CD1c-positive myeloid dendritic cell (primary cell): ENCODE results near the gene BLTP2.

Experiments used
- DNase-seq: peaks from one replicate; pipeline ENCODE4 v3.0.0-alpha.2; 2016; ENCODE audit errors: extremely low spot score

BLTP2 gene

DNA sequence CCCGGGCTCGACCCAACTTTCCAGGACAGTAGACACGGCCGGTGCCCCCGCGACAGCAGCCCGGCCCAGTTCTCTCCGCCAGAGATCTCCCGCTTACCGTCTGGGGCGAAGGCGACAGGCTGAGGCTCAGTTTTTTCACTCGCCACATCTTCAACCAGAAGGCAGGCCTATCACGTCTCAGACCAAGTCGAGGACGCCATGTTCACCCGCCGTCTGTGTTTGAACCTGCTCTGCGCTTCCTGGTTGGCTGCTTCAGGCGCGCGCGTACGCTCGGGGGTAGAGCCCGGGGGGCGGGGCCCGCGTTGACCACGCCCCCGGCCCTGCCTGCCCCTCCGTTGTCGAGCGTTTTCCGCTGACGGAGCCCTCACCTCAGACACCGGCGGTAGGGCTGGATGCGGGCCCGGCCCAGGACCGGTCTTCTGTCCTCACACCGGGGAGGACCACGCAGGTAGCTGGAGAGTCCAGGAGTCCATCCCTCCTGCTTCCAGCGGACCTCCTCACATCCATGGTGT is 46.1 kb downstream of the BLTP2 start, which contains the start of gene SPAG5:
TSS of gene SPAG5 (minus strand) at position 227 of the 512 bp plus-strand sequence. CDS start at position 148, 79 bp downstream.
- DNase-seq = peak; percentile 94

DNA sequence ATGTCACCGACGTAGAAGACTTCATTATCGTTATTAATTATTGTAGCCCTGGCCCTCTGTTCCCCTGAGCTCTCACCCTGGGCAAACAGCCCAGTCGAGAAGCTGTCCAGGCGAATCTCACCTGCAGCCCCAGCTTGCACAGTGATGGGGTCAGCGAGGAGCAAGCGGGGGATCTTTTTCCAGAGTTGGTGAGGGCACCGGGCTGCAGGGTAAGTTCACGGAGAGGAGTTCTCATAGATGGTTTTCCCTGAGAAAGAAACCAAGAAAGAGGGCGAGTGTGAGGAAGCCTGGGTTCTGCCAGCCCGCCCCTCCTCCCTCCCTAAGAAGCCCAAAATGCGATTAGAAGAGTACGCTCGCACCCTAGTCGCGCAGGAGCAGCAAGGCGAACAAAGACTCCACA is 46.6 kb downstream of the BLTP2 start:
- no peak for DNase-seq

DNA sequence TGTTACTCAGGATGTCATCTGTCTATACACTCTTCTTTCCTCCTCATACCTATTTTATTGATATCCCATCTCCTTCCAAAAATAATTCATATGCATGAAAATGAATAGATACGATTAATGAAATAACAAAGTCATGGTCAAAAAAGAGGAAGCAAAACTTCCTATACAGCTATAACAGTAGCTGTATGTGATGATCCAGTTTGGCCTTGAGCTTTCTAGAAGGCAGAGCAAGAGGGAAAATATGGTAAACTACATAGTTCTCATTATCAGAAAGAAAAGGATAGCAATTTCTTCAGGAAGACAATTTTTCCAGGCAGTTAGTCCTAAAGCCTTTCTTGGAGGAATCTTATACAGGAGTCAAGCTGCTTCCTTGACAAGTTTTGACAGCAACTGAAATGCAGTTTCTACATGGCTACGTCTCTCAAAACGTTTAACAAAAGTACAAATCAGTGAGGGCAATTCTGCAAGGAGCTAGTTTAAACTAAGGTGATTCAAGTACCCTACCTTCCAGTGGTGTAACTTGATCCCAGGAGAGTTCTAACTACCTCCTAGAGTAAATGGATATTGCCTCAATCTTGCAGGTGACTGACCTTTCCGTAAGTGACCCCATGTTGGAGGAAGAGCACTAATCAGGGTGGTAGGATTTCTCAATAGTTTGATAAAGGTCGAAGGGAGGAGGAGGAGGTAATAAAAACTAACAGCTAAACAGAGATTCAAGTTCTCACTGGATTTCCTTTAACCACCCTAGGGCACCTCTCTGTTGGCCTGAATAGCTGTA is 47.2 kb downstream of the BLTP2 start:
- DNase-seq = peak; percentile 37
